NCI-H446 treated with DMSO at 0.1 percent for 48 hours (cell line): Measurements from ENCODE around the gene CKS2.
A peak's percentile ranks its signal among the peaks of the same experiment; 100 is the strongest.
"Not testable (repeated sequence)": the region's sequence is repeated elsewhere in the genome, so short reads cannot be mapped to it uniquely, and the experiment has no call there.

Source experiments
- DNase-seq: peaks from one replicate; lab custom pipeline; 2025; lab: John Stamatoyannopoulos, UW

Gene CKS2

GRCh38 chr9:89310475-89311345 lies at the start of gene CKS2:
Gene CKS2, plus strand, starts transcription at chr9:89311195. Its CDS starts 98 bp downstream, at chr9:89311293.
- peak; percentile 97 for DNase-seq

GRCh38 chr9:89273528-89274279 lies 37.3 kb upstream of the CKS2 start:
- no peak for DNase-seq

- DNase-seq = no peak
These were observed 36.2 kb upstream of the CKS2 start for GRCh38 chr9:89274838-89275237.

GRCh38 chr9:89276040-89276439 lies 35.0 kb upstream of the CKS2 start:
- DNase-seq = not testable (repeated sequence)

GRCh38 chr9:89277043-89277442 lies 34.0 kb upstream of the CKS2 start:
- DNase-seq = no peak

GRCh38 chr9:89277454-89277853 lies 33.5 kb upstream of the CKS2 start:
- DNase-seq = no peak

GRCh38 chr9:89278551-89278950 lies 32.4 kb upstream of the CKS2 start:
- DNase-seq = no peak

GRCh38 chr9:89278997-89279739 lies 31.8 kb upstream of the CKS2 start:
- DNase-seq = peak; percentile 0

GRCh38 chr9:89281106-89281505 lies 29.9 kb upstream of the CKS2 start:
- DNase-seq = no peak

- DNase-seq = not testable (repeated sequence)
These were observed 28.6 kb upstream of the CKS2 start for GRCh38 chr9:89282248-89282968.

GRCh38 chr9:89284076-89284475 lies 26.9 kb upstream of the CKS2 start:
- no peak for DNase-seq

GRCh38 chr9:89291741-89292140 lies 19.3 kb upstream of the CKS2 start:
- DNase-seq = no peak

GRCh38 chr9:89293014-89293413 lies 18.0 kb upstream of the CKS2 start:
- DNase-seq = no peak

GRCh38 chr9:89295400-89295799 lies 15.6 kb upstream of the CKS2 start:
- no peak for DNase-seq

GRCh38 chr9:89301996-89302395 lies 9.0 kb upstream of the CKS2 start:
- not testable (repeated sequence) for DNase-seq

- no peak for DNase-seq
These were observed 6.8 kb upstream of the CKS2 start for GRCh38 chr9:89304020-89304833.

- DNase-seq = no peak
These were observed 6.2 kb upstream of the CKS2 start for GRCh38 chr9:89304834-89305188.

GRCh38 chr9:89305868-89306267 lies 5.1 kb upstream of the CKS2 start:
- DNase-seq = no peak

GRCh38 chr9:89309166-89309565 lies 1.8 kb upstream of the CKS2 start:
- no peak for DNase-seq

GRCh38 chr9:89309608-89310474 lies 1.2 kb upstream of the CKS2 start:
- no peak for DNase-seq
